WTC11 (cell line): ENCODE results near the gene S100P. TPM values are rescaled to one million over a fixed set of nuclear protein-coding genes. Genes with fewer than 3 reads are reported as not detected.

Experiments
- ATAC-seq: fragments of 200-7000 bp; cut with Tn5 transposase; 2 replicates; pipeline ENCODE4 v1.10.0; 2021; ENCODE audit warnings: mild to moderate bottlenecking, moderate library complexity
- CTCF ChIA-PET: fragments of 300-600 bp; sonication (Branson Sonifier 250); formaldehyde crosslinking; loops from one replicate; lab custom pipeline; 2021; ENCODE audit warnings: antibody characterized with exemption; lab: Charles Lee
- POLR2A ChIA-PET: fragments of 350-600 bp; sonication (Branson Sonifier 250); formaldehyde crosslinking; loops from one replicate; lab custom pipeline; 2021; ENCODE audit warnings: antibody characterized with exemption; lab: Charles Lee
- DNase-seq: peaks from one replicate; pipeline ENCODE4 v3.0.0; 2021; ENCODE audit warnings: low spot score
- H3K27ac Mint-ChIP-seq: 2 replicates; pipeline ENCODE4 v1.8.0; 2021; ENCODE audit warnings: mixed read lengths
- H3K27me3 Mint-ChIP-seq: 2 replicates; pipeline ENCODE4 v1.8.0; 2021; ENCODE audit warnings: low read depth, mild to moderate bottlenecking, moderate library complexity, mixed read lengths
- H3K36me3 Mint-ChIP-seq: 2 replicates; pipeline ENCODE4 v1.8.0; 2021; ENCODE audit warnings: mixed read lengths
- H3K4me1 Mint-ChIP-seq: 2 replicates; pipeline ENCODE4 v1.8.0; 2022; ENCODE audit warnings: mixed read lengths
- H3K4me3 Mint-ChIP-seq: 2 replicates; pipeline ENCODE4 v1.8.0; 2021; ENCODE audit warnings: mild to moderate bottlenecking, moderate library complexity, mixed read lengths
- H3K9me3 Mint-ChIP-seq: 2 replicates; pipeline ENCODE4 v1.8.0; 2021; ENCODE audit warnings: mixed read lengths
- AFF4 ChIP-seq: sonication (generic); formaldehyde crosslinking; IDR thresholded peaks from 2 replicates; pipeline ENCODE4 v1.8.1; 2023; ENCODE audit warnings: mild to moderate bottlenecking, missing genetic modification reagents, borderline replicate concordance
- ATF3 ChIP-seq: sonication (generic); formaldehyde crosslinking; conservative IDR thresholded peaks from 2 replicates; pipeline ENCODE4 v1.8.1; 2022; ENCODE audit warnings: mild to moderate bottlenecking, missing genetic modification reagents
- GTF2I ChIP-seq: fragments of 250-450 bp; sonication (Bioruptor Pico); conservative IDR thresholded peaks from 2 replicates; pipeline ENCODE4 v1.4.0; 2021; ENCODE audit warnings: mild to moderate bottlenecking
- JAZF1 ChIP-seq: fragments of 250-450 bp; sonication (Bioruptor Pico); IDR thresholded peaks from 2 replicates; pipeline ENCODE4 v1.9.0; 2021; ENCODE audit warnings: moderate library complexity, mild to moderate bottlenecking, inconsistent platforms
- MLX ChIP-seq: sonication (generic); formaldehyde crosslinking; IDR thresholded peaks from 2 replicates; pipeline ENCODE4 v1.8.1; 2023; ENCODE audit warnings: mild to moderate bottlenecking, missing genetic modification reagents, moderate library complexity
- MXD4 ChIP-seq: fragments of 250-450 bp; sonication (Bioruptor Pico); IDR thresholded peaks from 2 replicates; pipeline ENCODE4 v1.8.0; 2021; ENCODE audit warnings: mild to moderate bottlenecking, moderate library complexity, borderline replicate concordance
- MYBL2 ChIP-seq: sonication (generic); formaldehyde crosslinking; IDR thresholded peaks from 2 replicates; pipeline ENCODE4 v1.8.1; 2023; ENCODE audit warnings: mild to moderate bottlenecking, moderate library complexity, missing genetic modification reagents
- NFE2L1 ChIP-seq: sonication (generic); formaldehyde crosslinking; IDR thresholded peaks from 2 replicates; pipeline ENCODE4 v1.8.1; 2023; ENCODE audit warnings: missing genetic modification reagents
- NR2C2 ChIP-seq: sonication (generic); formaldehyde crosslinking; IDR thresholded peaks from 2 replicates; pipeline ENCODE4 v1.8.0; 2022; ENCODE audit warnings: mild to moderate bottlenecking, missing genetic modification reagents
- SOX15 ChIP-seq: fragments of 250-450 bp; sonication (Bioruptor Pico); IDR thresholded peaks from 2 replicates; pipeline ENCODE4 v1.9.0; 2021; ENCODE audit warnings: mild to moderate bottlenecking
- TP53 ChIP-seq: sonication (generic); formaldehyde crosslinking; IDR thresholded peaks from 2 replicates; pipeline ENCODE4 v1.8.1; 2023; ENCODE audit warnings: mild to moderate bottlenecking, missing genetic modification reagents
- ZNF263 ChIP-seq: sonication (generic); formaldehyde crosslinking; IDR thresholded peaks from 2 replicates; pipeline ENCODE4 v1.8.1; 2022; ENCODE audit warnings: low read depth, mild to moderate bottlenecking, moderate library complexity, missing genetic modification reagents
- ZNF416 ChIP-seq: fragments of 250-450 bp; sonication (Bioruptor Pico); IDR thresholded peaks from 2 replicates; pipeline ENCODE4 v1.9.0; 2021; ENCODE audit warnings: mild to moderate bottlenecking, inconsistent platforms
- ZNF532 ChIP-seq: fragments of 250-450 bp; sonication (Bioruptor Pico); IDR thresholded peaks from 2 replicates; pipeline ENCODE4 v1.9.0; 2021; ENCODE audit warnings: mild to moderate bottlenecking, borderline replicate concordance
- total RNA-seq: library from RNA; stranded (reverse); gene quantifications from 3 replicates; pipeline ENCODE4 v1.2.3, GENCODE V29; 2021
- TF ChIP-seq, protein P1 (sequence below): sonication (generic); formaldehyde crosslinking; IDR thresholded peaks from 2 replicates; pipeline ENCODE4 v1.8.0; 2022; ENCODE audit warnings: mild to moderate bottlenecking, missing genetic modification reagents
- TF ChIP-seq, protein P2 (sequence below): sonication (generic); formaldehyde crosslinking; IDR thresholded peaks from 2 replicates; pipeline ENCODE4 v1.8.0; 2022; ENCODE audit warnings: mild to moderate bottlenecking, missing genetic modification reagents
- TF ChIP-seq, protein P3 (sequence below): fragments of 200-600 bp; IDR thresholded peaks from 2 replicates; pipeline ENCODE4 v1.8.0; 2022; ENCODE audit warnings: antibody characterized with exemption
- TF ChIP-seq, protein P4 (sequence below): sonication (generic); formaldehyde crosslinking; conservative IDR thresholded peaks from 2 replicates; pipeline ENCODE4 v1.8.1; 2023; ENCODE audit warnings: mild to moderate bottlenecking, low read depth, missing genetic modification reagents, moderate library complexity

S100P gene
- total RNA-seq, 1 experiment from 2014 or later, result not detected

DNA sequence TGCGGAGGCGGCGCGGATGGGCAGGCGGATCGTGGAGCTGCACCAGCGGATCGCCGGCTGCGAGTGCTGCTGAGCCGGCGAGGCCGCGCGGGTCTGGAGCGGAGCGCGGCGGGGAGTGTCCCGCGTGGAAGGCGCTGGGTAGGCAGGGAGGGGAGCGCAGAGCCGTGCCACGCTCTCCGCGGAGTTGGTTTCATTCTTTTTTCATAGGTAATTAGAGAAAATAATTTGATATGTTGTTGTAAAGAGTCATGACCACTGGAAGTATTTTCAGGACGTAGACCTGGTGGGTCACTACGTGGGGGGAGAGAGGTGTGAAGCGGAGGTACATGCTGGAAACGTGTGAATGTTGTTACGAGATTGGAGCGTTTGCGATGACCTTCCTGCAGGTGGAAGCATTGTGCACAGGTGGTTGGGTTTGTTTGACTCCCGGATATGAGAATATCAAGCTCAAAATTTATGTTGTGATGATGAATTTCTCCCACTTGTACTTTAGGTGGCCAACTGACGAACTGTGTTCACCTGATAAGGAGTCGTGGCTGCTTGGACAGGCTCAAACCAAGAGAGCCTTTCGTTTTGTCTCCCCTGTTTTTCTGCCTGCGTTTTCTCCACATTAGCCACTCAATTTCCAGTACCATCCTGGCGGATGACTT, 19.1 kb upstream of the S100P start:
- Mint-ChIP-seq H3K36me3 (peaks cover 26% of the 10 kb centered on the region), H3K27ac (no peak overlapping the region; the same call in 1 of the 2 replicates), H3K27me3 (peaks cover 28% of the 10 kb centered on the region), H3K4me1 (peaks cover 31% of the 10 kb centered on the region), H3K9me3 (peaks cover 3% of the 10 kb centered on the region; the same call in 1 of the 2 replicates), H3K4me3 (peak overlapping the region; percentile 90)
- ATAC-seq (peak; percentile 12; the same call in 1 of the 2 replicates), DNase-seq (no peak)
- ChIA-PET CTCF (interaction anchor here (0.5 to 4.6 kb wide), 15 partner anchors 10 to 758 kb away, joined by 3 to 56 read pairs (median 4); partner anchors contain the start of genes MRFAP1 and MRFAP1L1), POLR2A (interaction anchor here (1.3 to 2.6 kb wide), 2 partner anchors 34 to 81 kb away, joined by 3 to 8 read pairs; partner anchors contain the start of gene MRFAP1)
- TF ChIP-seq, protein P1, sequence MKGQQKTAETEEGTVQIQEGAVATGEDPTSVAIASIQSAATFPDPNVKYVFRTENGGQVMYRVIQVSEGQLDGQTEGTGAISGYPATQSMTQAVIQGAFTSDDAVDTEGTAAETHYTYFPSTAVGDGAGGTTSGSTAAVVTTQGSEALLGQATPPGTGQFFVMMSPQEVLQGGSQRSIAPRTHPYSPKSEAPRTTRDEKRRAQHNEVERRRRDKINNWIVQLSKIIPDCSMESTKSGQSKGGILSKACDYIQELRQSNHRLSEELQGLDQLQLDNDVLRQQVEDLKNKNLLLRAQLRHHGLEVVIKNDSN (CRISPR knock-in tag), result no peak
- TF ChIP-seq JAZF1 (no peak), SOX15 (CRISPR knock-in tag) (no peak), ATF3 (CRISPR knock-in tag) (no peak), NFE2L1 (CRISPR knock-in tag) (peak; percentile 81; the same call in 1 of the 2 replicates), AFF4 (no peak), TP53 (no peak; the same call in 1 of the 2 replicates), GTF2I (CRISPR knock-in tag) (no peak), ZNF416 (CRISPR knock-in tag) (no peak), MXD4 (CRISPR knock-in tag) (no peak), ZNF263 (CRISPR knock-in tag) (no peak), MYBL2 (CRISPR knock-in tag) (no peak), NR2C2 (CRISPR knock-in tag) (no peak), ZNF532 (CRISPR knock-in tag) (no peak), MLX (CRISPR knock-in tag) (no peak)
- TF ChIP-seq, protein P2, sequence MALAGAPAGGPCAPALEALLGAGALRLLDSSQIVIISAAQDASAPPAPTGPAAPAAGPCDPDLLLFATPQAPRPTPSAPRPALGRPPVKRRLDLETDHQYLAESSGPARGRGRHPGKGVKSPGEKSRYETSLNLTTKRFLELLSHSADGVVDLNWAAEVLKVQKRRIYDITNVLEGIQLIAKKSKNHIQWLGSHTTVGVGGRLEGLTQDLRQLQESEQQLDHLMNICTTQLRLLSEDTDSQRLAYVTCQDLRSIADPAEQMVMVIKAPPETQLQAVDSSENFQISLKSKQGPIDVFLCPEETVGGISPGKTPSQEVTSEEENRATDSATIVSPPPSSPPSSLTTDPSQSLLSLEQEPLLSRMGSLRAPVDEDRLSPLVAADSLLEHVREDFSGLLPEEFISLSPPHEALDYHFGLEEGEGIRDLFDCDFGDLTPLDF (CRISPR knock-in tag), result no peak
- TF ChIP-seq, protein P3, sequence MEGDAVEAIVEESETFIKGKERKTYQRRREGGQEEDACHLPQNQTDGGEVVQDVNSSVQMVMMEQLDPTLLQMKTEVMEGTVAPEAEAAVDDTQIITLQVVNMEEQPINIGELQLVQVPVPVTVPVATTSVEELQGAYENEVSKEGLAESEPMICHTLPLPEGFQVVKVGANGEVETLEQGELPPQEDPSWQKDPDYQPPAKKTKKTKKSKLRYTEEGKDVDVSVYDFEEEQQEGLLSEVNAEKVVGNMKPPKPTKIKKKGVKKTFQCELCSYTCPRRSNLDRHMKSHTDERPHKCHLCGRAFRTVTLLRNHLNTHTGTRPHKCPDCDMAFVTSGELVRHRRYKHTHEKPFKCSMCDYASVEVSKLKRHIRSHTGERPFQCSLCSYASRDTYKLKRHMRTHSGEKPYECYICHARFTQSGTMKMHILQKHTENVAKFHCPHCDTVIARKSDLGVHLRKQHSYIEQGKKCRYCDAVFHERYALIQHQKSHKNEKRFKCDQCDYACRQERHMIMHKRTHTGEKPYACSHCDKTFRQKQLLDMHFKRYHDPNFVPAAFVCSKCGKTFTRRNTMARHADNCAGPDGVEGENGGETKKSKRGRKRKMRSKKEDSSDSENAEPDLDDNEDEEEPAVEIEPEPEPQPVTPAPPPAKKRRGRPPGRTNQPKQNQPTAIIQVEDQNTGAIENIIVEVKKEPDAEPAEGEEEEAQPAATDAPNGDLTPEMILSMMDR, result no peak
- TF ChIP-seq, protein P4, sequence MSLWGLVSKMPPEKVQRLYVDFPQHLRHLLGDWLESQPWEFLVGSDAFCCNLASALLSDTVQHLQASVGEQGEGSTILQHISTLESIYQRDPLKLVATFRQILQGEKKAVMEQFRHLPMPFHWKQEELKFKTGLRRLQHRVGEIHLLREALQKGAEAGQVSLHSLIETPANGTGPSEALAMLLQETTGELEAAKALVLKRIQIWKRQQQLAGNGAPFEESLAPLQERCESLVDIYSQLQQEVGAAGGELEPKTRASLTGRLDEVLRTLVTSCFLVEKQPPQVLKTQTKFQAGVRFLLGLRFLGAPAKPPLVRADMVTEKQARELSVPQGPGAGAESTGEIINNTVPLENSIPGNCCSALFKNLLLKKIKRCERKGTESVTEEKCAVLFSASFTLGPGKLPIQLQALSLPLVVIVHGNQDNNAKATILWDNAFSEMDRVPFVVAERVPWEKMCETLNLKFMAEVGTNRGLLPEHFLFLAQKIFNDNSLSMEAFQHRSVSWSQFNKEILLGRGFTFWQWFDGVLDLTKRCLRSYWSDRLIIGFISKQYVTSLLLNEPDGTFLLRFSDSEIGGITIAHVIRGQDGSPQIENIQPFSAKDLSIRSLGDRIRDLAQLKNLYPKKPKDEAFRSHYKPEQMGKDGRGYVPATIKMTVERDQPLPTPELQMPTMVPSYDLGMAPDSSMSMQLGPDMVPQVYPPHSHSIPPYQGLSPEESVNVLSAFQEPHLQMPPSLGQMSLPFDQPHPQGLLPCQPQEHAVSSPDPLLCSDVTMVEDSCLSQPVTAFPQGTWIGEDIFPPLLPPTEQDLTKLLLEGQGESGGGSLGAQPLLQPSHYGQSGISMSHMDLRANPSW (CRISPR knock-in tag), result no peak
